HG02885 (cell line): Measurements from ENCODE around the gene C10orf62.
"Not testable (repeated sequence)": the region's sequence is repeated elsewhere in the genome, so short reads cannot be mapped to it uniquely, and the experiment has no call there.

ENCODE experiments used
- ATAC-seq: cut with Tn5 transposase; IDR thresholded peaks from one replicate; pipeline ENCODE4 v1.9.1; 2021; ENCODE audit warnings: mild to moderate bottlenecking; ENCODE audit not compliant: unreplicated experiment, poor library complexity

Gene C10orf62

DNA sequence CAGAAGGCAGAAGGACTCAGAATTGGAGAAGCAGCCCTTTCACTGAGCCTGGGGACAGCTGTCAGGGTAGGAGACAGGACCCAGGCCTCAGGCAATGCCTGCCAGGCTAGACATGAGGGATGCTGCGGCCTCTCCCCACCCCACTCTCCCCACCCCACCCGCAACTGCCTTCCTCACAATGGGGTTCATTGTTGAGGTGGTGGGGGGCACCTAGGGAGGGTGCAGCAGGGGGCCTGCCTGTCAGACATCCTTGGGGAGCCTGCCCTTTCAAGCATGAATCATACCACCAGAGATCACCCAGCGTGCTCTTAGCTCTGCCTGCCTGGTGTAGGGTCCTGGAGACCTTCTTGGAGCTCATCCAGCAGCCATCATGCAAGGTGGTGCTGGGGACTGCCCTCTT lies at the start of gene C10orf62:
Gene C10orf62 (plus strand): TSS at position 243 of the 400 bp plus-strand sequence. CDS start 177 bp downstream, outside the sequence.
- ATAC-seq = no peak

DNA sequence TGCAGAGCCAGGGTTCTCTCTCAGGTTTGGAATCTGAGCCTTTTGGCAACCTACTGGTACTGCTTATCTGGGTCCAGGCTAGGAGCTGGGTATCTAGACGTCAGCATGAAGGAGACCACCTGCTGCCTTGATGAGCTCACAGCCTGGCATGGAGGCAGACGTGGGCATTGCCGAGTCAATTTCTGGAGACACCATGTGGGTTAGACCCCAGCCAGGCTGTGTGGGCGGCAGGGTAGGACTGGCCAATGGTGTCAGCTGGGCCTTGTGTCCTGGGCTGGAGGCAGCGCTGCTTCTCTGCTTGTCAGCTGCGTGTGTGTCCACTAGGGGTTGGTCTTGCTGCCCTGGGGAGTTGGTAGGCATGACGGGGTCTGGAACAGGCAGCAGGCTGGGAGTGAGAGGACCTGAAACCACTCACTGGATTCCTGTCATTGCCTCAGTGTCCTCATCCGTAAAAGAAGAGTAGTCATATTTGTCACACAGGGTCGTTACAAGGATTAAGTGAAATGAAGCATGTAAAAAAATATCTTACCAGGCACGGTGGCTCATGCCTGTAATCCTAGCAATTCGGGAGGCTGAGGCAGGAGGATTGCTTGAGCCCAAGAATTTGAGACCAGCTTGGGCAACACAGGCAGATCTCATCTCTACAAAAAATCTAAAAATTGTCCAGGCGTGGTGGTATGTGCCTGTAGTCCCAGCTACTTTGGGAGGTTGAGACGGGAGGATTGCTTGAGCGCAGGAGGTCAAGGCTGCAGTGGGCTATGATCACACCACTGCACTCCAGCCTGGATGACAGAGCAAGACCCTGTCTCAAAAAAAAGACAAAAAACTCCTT lies 48.6 kb upstream of the C10orf62 start:
- no peak for ATAC-seq

GRCh38 chr10:97542169-97543024 lies 47.1 kb upstream of the C10orf62 start:
- ATAC-seq = no peak

GRCh38 chr10:97543025-97543546 lies 46.4 kb upstream of the C10orf62 start:
- ATAC-seq = no peak

DNA sequence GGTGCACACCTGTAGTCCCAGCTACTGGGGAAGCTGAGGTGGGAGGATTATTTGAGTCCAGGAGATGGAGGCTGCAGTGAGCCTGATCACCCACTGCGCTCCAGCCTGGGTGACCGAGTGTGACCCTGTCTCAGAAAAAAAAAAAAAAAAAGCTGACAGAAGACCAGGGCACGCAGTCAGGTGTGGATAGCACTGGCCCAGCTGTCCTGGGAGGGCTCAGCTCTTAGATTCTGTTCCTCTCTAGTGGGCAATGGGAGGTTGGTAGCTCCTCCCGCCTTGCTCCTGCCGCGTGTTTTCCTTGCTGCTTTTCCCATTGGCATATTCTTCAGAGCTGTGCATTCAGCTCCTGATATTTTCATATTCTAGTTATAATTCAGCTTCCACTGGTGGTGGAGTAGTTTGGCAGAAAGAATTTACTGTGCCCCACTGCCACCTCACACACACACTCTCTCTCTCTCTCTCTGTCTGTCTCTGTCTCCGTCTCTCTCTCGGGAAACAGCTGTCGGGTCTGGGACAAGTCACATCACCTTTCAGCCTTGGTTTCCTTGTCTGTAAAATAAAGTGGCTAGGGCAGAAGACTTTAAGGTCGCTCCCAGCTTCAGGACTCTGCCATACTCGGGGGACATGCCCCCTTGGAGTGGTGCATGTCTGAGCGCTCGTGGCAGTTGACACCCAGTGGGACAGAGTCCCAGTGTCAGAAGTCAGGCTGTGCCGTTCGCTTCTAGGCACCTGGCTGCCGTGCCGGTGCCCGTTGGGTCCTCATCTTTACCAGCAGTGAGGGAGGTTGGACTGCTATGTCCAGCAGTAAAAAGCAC lies 42.9 kb upstream of the C10orf62 start:
- no peak for ATAC-seq

DNA sequence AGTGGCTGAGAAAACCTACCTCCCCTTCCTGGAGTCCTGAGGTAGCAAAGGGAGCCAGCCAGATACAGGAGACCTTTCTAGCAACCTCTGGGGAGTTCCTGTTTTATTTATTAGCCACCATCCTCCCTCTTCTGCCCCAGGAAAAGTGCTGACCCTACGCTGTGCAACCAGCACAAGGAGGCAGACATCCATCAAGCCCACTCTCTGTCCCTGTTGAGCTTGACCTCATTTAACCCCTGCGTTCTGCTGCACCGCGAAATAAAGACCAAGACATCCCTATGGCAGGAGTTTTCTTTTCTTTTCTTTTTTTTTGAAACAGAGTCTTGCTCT lies 42.3 kb upstream of the C10orf62 start:
- ATAC-seq = no peak

GRCh38 chr10:97547962-97548361 lies 41.6 kb upstream of the C10orf62 start:
- no peak for ATAC-seq

GRCh38 chr10:97548828-97549455 lies 40.6 kb upstream of the C10orf62 start:
- ATAC-seq = no peak

DNA sequence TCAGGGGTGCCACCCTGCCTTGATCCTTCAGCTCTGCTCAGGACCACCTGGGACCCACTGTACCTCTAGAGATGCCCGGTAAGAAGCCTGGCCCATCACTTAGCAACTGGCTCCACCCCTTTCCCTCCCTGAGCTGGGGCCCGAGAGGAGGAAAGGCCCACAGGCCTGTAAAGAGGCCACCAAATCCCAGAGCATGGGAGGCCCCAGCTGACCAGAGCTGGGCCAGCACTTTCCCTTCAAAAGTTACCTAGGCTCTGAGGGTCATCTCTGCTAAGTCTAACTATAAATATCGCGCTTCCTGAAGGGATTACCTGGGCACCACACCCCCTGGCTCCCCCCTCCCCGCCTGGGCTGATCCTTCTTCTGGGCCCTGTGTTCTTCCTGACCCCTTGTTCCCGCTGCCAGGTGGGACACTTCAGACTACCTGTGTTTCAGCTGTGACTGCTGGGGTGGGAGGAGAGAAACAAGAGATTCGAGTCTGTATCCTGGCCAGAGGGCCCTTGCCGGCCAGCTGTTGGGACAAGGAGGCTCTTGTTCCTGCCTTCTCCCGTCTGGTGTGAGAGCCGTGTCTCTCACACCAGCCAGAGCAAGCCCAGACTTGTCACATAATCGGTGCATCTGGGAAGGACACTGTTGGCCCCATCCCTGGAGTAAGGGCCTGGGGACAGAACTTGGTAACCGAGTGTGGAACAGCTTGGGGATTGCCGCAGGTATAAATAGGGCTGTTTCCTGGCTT lies 39.8 kb upstream of the C10orf62 start:
- no peak for ATAC-seq

DNA sequence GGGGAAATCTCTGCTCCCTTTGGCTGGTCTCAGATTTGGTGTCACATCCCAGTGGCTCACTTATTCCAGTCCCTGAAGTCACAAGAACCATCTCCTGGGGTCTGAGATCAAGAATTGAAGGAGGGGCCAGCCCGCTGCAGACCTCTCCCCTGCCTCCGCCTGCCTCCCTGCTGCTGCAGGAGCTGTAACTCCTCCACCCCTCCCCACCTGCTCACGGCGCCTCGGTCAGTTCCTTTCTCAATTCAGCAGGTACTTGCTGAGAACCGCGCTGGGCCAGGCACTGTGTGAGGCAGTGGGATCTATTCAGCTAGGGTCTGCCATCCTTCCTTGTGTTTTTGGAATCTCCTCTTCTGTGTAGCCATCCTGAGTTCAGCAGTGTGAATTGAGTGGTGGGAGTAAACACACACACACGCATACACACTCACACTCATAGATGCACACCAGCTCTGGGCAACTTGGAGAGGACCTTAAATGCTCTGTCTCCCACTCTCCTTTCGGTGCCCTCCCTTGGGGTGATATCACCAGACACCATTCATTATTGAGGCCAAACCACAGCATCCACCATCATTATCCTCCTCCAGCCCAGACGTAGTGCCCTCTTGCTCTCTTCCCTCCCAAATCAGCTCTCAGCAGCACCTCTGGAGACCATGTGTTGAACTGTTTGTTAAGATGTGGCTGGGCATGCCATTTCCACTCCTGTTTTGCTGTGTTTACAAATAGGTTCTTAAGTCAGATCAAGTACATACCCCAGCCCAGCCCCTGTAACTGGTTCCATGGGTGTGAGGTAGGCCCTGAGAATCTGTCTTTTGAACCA lies 39.0 kb upstream of the C10orf62 start:
- no peak for ATAC-seq

GRCh38 chr10:97551271-97551670 lies 38.2 kb upstream of the C10orf62 start:
- no peak for ATAC-seq

DNA sequence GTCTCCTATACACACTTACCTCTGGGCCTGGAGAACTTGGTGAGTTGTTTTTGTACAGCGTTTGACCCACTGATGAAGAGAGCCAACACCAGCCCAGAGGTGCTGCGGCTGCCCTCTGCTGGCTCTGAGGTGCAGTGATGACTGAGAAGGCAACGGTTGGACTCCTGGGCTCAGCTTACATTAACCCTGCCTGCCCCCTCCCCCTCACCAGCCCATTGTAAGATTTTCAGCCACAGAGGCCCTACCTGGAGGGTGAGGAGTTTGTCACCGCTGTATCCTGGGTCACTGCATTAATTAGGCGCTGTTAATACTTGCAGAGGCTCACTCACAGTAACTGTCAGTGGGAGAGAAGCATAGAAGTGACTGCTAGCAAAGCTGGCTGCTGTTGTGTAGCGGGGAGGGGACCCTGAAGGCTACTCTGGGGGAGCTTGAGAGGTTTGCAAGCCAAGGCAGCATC lies 35.9 kb upstream of the C10orf62 start:
- ATAC-seq = peak; percentile 58

DNA sequence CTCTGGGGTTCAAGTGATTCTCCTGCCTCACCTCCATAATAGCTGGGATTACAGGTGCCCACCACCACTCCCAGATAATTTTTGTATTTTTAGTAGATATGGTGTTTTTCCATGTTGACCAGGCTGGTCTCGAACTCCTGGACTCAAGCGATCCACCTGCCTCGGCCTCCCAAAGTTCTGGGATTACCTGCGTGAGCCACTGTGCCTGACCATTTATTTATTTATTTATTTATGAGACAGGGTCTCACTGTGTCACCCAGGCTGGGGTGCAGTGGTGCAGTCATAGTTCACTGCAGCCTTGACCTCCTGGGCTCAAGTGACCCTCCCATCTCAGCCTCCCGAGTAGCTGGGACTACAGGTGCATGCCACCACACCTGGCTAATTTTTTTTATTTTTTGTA lies 35.2 kb upstream of the C10orf62 start:
- not testable (repeated sequence) for ATAC-seq

DNA sequence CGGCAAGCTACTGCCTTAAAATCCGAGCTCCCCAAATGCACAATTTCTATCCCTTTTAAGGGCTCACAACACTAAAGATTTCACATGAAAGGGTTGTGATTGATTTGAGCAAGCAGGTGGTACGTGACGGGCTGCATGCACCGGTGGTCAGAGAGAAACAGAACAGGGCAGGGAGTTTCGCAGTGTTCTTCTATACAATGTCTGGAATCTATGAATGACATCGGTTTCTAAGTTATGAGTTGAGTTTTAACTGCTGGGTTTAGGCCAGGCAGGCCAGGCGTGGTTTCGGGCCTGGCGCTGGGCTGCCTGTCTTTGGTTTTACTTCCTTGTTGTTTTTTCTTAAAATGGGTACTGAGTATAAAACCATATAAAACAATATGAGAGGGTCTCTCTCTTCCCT lies 34.0 kb upstream of the C10orf62 start:
- not testable (repeated sequence) for ATAC-seq

DNA sequence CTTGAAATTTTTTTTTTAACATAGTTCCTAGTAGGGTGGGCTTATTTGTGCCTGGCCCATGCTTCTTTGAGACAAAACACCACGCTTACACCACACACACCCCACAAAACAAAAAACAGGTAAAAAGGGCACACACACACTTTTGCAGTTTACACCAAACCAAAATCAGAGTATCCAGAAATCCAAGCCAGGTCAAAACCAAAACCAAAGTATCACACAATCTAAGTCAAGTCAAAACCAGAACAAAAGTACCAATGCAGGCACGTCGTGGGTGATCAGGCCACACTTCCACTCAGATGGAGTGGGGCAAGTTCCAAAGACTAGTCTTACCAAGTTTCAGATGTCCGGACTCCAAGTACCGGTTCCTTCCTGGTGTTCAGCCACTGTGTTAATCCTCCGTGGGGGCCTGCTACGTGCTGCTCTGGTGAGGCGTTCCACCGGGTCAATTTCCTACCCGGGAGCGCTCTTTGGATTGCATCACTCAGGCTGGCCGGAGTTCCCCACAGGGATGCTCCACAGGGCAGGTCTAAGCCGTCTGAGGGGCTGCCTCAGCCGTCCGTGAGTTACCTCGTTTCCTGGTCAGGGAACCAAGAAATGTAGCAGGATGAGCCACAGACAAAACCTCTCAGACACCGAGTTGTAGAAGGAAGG lies 28.7 kb upstream of the C10orf62 start:
- ATAC-seq = not testable (repeated sequence)

- ATAC-seq = not testable (repeated sequence)
Observed at GRCh38 chr10:97561386-97562077, 28.0 kb upstream of the C10orf62 start.

DNA sequence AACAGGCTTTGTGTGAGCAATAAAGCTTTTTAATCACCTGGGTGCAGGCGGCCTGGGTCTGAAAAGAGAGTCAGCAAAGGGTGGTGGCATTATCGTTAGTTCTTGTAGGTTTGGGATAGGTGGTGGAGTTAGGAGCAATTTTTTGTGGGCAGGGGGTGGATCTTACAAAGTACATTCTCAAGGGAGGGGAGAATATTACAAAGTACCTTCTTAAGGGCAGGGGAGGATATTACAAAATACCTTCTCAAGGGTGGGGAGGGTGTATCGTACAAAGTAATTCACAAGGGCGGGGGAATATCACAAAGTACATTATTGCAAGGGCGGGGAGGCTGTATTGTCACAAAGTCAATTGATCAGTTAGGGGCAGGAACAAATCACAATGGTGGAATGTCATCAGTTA lies 27.2 kb upstream of the C10orf62 start:
- ATAC-seq = not testable (repeated sequence)
